Ovary (tissue), 9 donors: ENCODE results near the gene LRRTM4. TPM values are rescaled to one million over a fixed set of nuclear protein-coding genes. Genes with fewer than 3 reads are reported as not detected.

Experiments
- DNase-seq, 5 donors: peaks; one replicate each; pipeline ENCODE4 v3.0.0-alpha.2; 2019 to 2020
- H3K27ac ChIP-seq, 2 donors: fragments of 200-600 bp; one replicate each; pipeline versions ENCODE4 v1.5.1 to v1.8.0; 2019 to 2022
- H3K27me3 ChIP-seq: fragments of 200-600 bp; one replicate; pipeline ENCODE4 v1.8.0; 2022
- H3K36me3 ChIP-seq: fragments of 200-600 bp; sonication (generic); one replicate; pipeline ENCODE4 v1.5.1; 2019
- H3K4me1 ChIP-seq: one replicate; pipeline ENCODE4 v1.8.1; 2013; ENCODE audit warnings: mild to moderate bottlenecking, moderate library complexity; ENCODE audit not compliant: insufficient read depth
- H3K4me3 ChIP-seq: fragments of 200-600 bp; sonication (generic); one replicate; pipeline ENCODE4 v1.5.1; 2017
- H3K9me3 ChIP-seq, 2 donors: fragments of 200-600 bp in 1 of 2; sonication (generic) in 1 of 2; one replicate each; pipeline versions ENCODE4 v1.5.1 to v1.8.1; 2013 to 2019; ENCODE audit warnings: mild to moderate bottlenecking in 1 of 2, moderate library complexity in 1 of 2
- EP300 ChIP-seq: sonication (generic); formaldehyde crosslinking; IDR thresholded peaks from one replicate; pipeline ENCODE4 v1.6.1; 2017; ENCODE audit warnings: antibody characterized with exemption
- POLR2A ChIP-seq: fragments of 450-650 bp; IDR thresholded peaks from one replicate; pipeline ENCODE4 v1.6.1; 2017; ENCODE audit warnings: antibody characterized with exemption, mild to moderate bottlenecking, moderate library complexity
- WGBS, 3 donors: extraction: QIAGEN DNeasy Blood & Tissue Kit in 1 of 3; methylation state at CpG; one replicate each; pipeline versions ENCODE4 v1.1.5 to v1.1.7; 2013 to 2017; 5-methylcytosine and 5-hydroxymethylcytosine counted together
- intact Hi-C, 4 donors: fragments of 100-400 bp; cut with DNase I; formaldehyde crosslinking; loops; one replicate each; pipeline versions ENCODE4 v1.11.0 to v1.15.1; 2022 to 2023
- polyA plus RNA-seq, 2 donors: library from polyadenylated mRNA; stranded (reverse); fragments of 200-250 nt in 1 of 2; fragments of 350-450 nt in 1 of 2; fragmentation: Illumina TruSeq in 1 of 2; extraction: RNeasy Lipid Tissue Mini Kit (QIAGEN cat#74804) in 1 of 2; gene quantifications; one replicate each; pipeline ENCODE4 v1.2.3, GENCODE V29; 2013 to 2014
- total RNA-seq, 7 donors: library from RNA; depleted of rRNA in 2 of 7; stranded (reverse); fragments of >200 nt in 2 of 7; fragmentation: NEBNext Ultra II Directional in 3 of 7; extraction: Animal tissue kit (Norgen Biotek cat#: 25700) in 3 of 7; gene quantifications; one replicate each; pipeline versions ENCODE4 v1.1.0 to v1.2.4, GENCODE V29; 2016 to 2023
- TF ChIP-seq, protein P1 (sequence below), 3 donors: fragments of 450-650 bp in 2 of 3; fragments of 200-600 bp in 1 of 3; IDR thresholded peaks; one replicate each; pipeline versions ENCODE4 v1.5.1 to v1.8.0; 2016 to 2022; ENCODE audit warnings: antibody characterized with exemption in 3 of 3, mild to moderate bottlenecking in 1 of 3
- donor health status: DM: no; HTN: no; CAD: no; lungs with moderate emphysema.
- donor health status: DM: no; HTN: no; CAD: no.
- donor health status: Bipolar disorder and iron deficiency.
- donor health status: DM: yes; HTN: yes; CAD: no.
- donor health status: DM: no; HTN: no; CAD: no.
- donor health status: DM: yes; HTN: yes; CAD: no.

Gene LRRTM4
- total and polyA plus RNA-seq, 9 donors = 0.01 to 2.2 (median 0.71) TPM; not detected in 2

DNA sequence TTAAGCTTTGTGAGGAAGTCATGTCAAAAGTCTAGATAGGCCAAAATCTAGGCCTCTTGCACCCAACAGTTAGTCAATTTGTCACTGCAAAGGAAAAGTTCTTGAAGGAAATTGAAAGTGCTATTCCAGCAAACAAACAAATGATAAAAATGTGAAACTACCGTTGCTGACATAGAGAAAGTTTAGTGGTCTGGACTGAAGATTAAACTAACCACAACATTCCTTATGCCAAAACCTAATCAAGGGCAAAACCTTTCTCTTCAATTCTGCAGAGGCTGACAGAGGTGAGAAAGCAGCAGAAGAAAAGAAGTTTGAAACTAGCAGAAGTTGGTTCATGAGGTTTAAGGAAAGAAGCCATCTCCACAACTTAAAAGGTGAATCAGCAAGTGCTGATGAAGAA lies 44.0 kb upstream of the LRRTM4 start:
- TF ChIP-seq EP300 = no peak
- TF ChIP-seq, protein P1, sequence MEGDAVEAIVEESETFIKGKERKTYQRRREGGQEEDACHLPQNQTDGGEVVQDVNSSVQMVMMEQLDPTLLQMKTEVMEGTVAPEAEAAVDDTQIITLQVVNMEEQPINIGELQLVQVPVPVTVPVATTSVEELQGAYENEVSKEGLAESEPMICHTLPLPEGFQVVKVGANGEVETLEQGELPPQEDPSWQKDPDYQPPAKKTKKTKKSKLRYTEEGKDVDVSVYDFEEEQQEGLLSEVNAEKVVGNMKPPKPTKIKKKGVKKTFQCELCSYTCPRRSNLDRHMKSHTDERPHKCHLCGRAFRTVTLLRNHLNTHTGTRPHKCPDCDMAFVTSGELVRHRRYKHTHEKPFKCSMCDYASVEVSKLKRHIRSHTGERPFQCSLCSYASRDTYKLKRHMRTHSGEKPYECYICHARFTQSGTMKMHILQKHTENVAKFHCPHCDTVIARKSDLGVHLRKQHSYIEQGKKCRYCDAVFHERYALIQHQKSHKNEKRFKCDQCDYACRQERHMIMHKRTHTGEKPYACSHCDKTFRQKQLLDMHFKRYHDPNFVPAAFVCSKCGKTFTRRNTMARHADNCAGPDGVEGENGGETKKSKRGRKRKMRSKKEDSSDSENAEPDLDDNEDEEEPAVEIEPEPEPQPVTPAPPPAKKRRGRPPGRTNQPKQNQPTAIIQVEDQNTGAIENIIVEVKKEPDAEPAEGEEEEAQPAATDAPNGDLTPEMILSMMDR (IDR thresholded peaks at IDR 0.05) = no peak
- no peak for TF ChIP-seq POLR2A
- Histone ChIP-seq H3K4me3 (no peak overlapping the region), H3K27me3 (no peaks in the 10 kb centered on the region), H3K36me3 (no peaks in the 10 kb centered on the region), H3K9me3 (no peaks in the 10 kb centered on the region), H3K27ac (no peak overlapping the region), H3K4me1 (no peaks in the 10 kb centered on the region)
- no peak for DNase-seq
- 1 to 11% (median 9%) methylated on average over 1 of the region's 1 CpG for WGBS, 3 donors
- intact Hi-C loops = no loop called here

DNA sequence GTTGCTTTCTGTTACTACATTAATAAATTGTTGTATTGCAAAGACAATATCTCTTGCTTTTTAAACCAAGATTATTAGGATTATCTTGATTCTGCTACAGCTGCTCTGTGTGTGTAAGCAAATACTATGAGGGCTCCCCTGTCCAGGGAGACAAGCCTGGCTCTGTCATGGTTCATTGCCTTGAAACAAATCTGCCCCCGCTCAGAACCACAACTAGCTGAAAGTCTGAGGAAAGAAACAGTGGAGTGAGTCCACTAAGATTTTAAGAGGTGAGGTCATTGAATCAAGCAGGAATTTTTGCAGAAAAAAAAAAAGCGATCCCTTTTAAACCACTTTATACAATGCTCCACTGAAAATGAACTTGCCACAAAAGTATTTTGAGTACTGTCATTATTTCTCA lies 30.8 kb upstream of the LRRTM4 start:
- DNase-seq = no peak
- no peaks in the 10 kb centered on the region for H3K36me3 ChIP-seq
- no peaks in the 10 kb centered on the region for H3K4me1 ChIP-seq
- TF ChIP-seq, protein P1 (IDR thresholded peaks at IDR 0.05) = no peak
- TF ChIP-seq EP300 (no peak), POLR2A (no peak)
- H3K9me3 ChIP-seq = no peaks in the 10 kb centered on the region
- no peak overlapping the region for H3K27ac ChIP-seq
- no peak overlapping the region for H3K4me3 ChIP-seq
- intact Hi-C loops = no loop called here
- 70 to 87% (median 81%) methylated on average over 2 of the region's 2 CpGs for WGBS, 3 donors
- no peaks in the 10 kb centered on the region for H3K27me3 ChIP-seq

DNA sequence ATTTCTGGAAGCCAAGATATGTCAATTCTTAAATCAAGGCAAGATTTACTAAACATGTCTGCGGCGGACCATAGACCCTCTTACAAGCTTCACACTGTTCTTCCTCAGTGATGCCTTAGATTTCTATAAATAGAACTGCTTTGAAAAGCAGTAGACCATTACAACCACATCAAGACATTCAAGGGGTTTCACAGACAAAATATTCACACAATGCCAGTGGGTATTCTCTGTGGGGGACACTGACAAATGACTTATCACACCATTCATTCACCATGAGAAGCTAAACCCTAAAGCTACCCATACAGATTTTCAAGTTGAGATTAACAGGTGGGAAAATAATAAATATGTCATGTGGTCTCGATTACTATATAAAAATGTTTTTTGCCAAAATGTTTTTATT lies 15.9 kb upstream of the LRRTM4 start:
- intact Hi-C loops = no loop called here
- no peaks in the 10 kb centered on the region for H3K36me3 ChIP-seq
- TF ChIP-seq EP300 (no peak), POLR2A (no peak)
- TF ChIP-seq, protein P1 (IDR thresholded peaks at IDR 0.05) = no peak
- no peak overlapping the region for H3K4me3 ChIP-seq
- no peaks in the 10 kb centered on the region for H3K9me3 ChIP-seq
- no peak overlapping the region for H3K27ac ChIP-seq
- no peaks in the 10 kb centered on the region for H3K4me1 ChIP-seq
- WGBS, 3 donors = 73 to 83% (median 74%) methylated on average over 3 of the region's 3 CpGs
- H3K27me3 ChIP-seq = no peaks in the 10 kb centered on the region
- DNase-seq = no peak

DNA sequence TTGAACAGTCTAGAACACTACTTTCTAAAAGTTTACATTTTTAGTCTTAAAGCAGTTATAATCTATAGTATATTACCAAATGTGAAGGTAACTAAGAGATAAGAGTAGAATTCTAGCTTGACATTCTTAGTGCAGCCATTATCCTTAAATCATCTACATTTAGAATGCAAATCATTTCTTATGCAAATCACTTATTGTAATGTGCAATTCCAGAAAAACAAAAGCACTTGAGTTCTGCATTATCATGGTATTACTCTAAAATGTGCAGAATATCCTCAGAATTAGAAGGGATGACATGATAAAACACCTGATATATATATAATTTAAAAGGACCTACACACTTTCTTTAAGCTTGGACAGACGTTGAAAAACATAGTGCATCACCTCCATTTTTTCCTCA lies 712 bp upstream of the LRRTM4 start:
- no peak for DNase-seq
- intact Hi-C loops = no loop called here
- 72 to 86% (median 84%) methylated on average over 1 of the region's 1 CpG for WGBS, 3 donors
- Histone ChIP-seq H3K27ac (no peak overlapping the region), H3K9me3 (no peaks in the 10 kb centered on the region), H3K27me3 (no peaks in the 10 kb centered on the region), H3K4me3 (no peak overlapping the region), H3K36me3 (no peaks in the 10 kb centered on the region), H3K4me1 (no peaks in the 10 kb centered on the region)
- TF ChIP-seq EP300 (no peak), POLR2A (no peak)
- TF ChIP-seq, protein P1 (IDR thresholded peaks at IDR 0.05) = no peak

DNA sequence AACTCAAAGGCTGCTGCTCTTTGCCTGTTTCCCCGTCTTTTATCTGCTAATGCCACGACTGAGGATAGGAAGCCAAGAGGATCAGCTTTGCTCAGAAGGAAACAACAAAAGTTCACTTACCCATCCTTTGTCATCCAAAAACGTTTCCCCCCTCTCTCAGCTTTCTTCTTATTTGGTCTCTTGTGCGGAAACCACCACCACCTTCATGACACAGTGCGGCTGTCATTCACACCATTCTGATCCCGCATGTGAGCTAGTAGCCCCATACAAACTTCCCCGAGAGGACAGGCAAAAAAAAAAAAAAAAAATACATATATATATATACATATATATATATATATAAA lies 656 bp downstream of the LRRTM4 start:
- H3K36me3 ChIP-seq = no peaks in the 10 kb centered on the region
- H3K4me1 ChIP-seq = no peaks in the 10 kb centered on the region
- H3K4me3 ChIP-seq = no peak overlapping the region
- intact Hi-C loops = no loop called here
- WGBS, 3 donors = 19 to 29% (median 22%) methylated on average over 7 of the region's 7 CpGs
- no peaks in the 10 kb centered on the region for H3K9me3 ChIP-seq
- H3K27me3 ChIP-seq = no peaks in the 10 kb centered on the region
- DNase-seq = no peak
- TF ChIP-seq POLR2A = no peak
- no peak for TF ChIP-seq EP300
- TF ChIP-seq, protein P1 (IDR thresholded peaks at IDR 0.05) = no peak
- H3K27ac ChIP-seq = no peak overlapping the region
